Erythroblast (primary cell): Measurements from ENCODE around the gene GBP7.

Experiments used
- DNase-seq, 2 experiments: peaks; one replicate each; lab custom pipeline; 2025; lab: John Stamatoyannopoulos, UW
- GATA1 ChIP-seq: IDR thresholded peaks from 2 replicates; pipeline ENCODE4 v1.6.1; 2011; ENCODE audit warnings: low read depth, mild to moderate bottlenecking, control low read depth, low read length, moderate library complexity
- POLR2A ChIP-seq: IDR thresholded peaks from 2 replicates; pipeline ENCODE4 v1.6.1; 2011; ENCODE audit warnings: mild to moderate bottlenecking, low read length

The GBP7 gene

DNA sequence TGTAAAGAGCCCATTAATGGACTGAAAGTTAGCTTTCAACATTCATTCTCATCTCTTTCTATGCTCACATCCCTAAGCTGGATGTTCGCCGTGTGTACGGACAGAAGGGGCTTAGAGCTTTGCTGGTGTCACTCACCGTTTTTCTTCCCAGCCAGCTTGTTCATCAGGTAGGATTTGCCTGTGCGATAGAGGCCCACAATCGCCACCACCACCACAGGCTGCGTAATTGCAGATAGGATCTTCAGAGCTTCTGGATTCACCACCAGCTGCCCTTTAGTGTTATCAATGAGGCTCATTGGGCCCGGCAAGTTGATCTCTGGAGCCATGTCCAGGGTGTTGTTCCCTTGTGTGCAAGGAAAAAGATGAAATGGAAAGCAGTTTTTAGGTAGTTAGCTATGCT lies 54.2 kb downstream of the GBP7 start:
- peak in 1 of 2 experiments; percentile 11 for DNase-seq
- TF ChIP-seq POLR2A (no peak), GATA1 (no peak)

DNA sequence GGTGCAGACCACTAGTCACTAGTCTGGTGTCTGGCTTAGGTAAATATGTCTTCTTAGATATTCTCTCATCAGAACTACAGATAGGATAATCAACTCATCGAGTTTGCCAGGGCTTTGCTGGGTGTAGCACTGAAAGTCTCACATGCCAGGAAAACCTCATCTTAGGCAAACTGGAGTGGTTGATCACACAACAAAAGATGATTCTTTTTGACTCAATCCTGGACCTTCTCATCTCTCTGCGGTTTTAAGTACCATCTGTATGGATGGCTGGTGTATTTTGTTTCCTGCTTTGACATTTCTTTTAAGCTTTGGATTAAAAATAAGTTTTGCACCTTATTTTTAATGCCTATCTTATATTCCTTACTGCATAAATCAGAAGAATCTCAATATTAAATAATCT lies 61.1 kb downstream of the GBP7 start:
- no peak for DNase-seq
- TF ChIP-seq POLR2A, result no peak
- no peak for TF ChIP-seq GATA1

DNA sequence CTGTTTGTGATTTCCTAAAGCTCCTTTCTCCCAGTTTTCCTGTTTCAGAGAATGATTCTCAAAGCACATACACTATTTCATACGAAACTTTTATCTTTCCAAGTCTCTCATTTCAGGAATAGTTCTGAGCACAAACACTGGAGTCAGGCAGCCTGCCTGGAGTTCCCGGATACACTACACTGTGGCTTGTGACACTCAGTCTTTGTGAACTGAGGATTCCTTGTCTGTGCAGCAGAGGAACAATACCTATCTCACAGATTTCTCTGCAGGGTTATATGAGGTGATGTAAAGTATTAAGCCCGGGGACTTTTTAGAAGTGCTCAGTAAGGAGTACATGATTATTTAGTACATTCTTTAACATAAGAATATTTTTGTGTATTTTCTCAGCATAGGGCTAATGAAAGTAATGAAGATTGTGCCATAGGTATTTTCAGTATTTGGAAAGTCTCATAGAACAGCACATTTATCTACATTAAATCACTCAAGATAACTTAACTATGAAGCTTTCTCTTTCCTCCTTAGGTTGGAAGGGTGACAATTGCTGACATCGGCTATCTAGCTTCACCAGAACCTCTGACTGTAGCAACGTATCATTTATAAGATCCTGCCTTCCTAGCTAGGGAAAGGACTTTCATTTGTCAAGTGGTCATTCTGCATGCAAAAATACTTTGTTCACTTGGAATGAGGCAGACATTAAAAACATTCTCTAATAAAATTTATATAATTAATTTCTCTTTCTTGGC lies 62.8 kb downstream of the GBP7 start:
- TF ChIP-seq POLR2A (no peak), GATA1 (no peak)
- peak in 1 of 2 experiments; percentile 9 for DNase-seq

DNA sequence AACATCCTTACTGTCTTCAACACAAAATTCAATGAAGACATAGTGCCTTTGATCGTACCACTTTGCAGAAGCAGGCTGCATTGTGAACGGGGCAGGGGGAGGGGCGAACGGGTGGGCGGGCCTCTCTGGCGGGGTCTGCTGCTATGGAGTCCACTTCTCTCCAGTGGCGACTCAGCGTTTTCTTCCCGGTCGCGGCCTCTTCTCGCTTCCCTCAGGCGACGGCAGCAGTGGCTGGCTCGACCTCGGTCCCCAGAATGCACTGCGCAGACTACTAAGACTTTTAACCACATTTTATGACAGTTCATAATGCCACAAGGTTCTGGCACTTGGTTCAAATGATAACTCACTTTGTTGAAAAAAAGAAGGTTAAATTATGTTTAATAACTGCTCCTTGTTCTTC lies 71.1 kb downstream of the GBP7 start:
- DNase-seq, result no peak
- TF ChIP-seq GATA1 (no peak), POLR2A (no peak)

DNA sequence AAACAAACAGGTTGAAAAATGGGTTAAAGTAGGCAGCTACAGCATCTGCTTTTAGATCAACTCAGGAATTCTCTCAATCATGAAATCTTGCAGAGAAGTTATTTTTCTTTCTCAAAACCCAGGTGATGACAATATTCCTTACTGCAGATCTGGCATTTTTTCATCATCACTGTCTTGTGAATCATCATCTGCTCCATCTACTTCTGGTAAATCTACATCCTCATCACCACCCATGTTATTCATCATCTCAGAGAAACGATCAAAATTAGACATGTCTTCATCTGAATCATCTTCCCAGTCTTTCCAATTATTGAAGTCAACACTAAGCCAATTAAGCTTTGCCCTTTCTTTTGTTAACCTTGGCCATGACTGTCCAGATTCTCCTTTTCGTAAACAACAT lies 71.7 kb downstream of the GBP7 start:
- no peak for TF ChIP-seq POLR2A
- no peak for TF ChIP-seq GATA1
- DNase-seq, result no peak

DNA sequence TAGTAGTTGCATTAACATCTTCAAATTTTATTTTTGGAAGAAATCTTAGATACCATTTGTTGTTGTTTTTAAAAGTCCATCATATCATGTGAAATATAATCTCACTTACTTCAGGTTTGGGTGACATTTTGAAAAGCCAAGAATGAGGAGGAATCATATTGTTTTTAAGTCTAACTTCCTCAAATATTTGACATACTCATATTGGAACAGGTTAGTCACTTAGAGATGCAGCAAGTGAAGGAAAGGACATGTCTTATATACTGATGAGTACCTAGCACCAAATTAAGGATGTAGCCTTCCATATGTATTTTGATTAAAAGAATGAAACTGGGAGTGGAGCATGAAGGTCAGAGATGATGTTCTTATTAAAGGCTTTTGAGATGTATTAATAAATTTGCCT lies 73.8 kb downstream of the GBP7 start:
- no peak for DNase-seq
- TF ChIP-seq POLR2A (no peak), GATA1 (no peak)

DNA sequence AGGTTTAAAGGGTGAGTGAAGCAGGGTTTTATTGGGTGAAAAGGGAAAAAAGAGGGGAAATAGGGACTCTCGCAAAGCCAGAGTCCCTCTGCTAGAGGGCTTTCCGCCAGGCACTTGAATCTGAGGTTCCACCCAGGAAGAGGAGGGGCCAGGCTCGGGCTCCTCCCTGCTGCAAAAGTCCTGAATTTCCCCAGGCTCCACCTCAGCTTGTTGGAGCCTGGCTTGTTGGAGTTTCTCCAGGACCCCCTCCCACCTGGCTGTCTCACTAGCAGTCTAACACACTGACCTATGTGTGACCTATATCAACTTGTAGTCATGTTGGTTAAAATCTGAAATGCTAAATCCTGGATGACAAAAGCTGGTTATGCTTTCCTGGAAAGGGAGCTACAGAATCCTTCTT lies 75.4 kb downstream of the GBP7 start:
- no peak for TF ChIP-seq POLR2A
- no peak for DNase-seq

DNA sequence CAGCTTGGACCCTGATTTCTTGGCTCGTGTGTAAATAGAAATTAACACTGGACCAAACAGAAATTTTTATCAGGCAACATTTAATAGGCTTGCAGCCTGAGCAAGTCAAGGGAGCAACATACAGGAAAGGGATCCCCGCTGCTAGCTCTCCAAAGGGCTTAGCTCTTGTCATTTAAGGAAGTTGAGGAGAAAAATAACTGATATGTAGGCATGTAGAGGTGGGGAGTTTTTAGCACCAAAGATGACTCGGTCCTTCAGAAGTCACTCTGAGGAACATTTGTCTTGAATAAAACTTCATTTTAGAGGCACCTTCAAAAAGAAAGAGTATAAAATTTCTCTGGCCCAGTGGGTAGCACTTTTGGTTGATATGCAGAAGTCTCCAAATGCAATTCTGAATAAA lies 76.9 kb downstream of the GBP7 start:
- TF ChIP-seq POLR2A, result no peak
- DNase-seq, result no peak

DNA sequence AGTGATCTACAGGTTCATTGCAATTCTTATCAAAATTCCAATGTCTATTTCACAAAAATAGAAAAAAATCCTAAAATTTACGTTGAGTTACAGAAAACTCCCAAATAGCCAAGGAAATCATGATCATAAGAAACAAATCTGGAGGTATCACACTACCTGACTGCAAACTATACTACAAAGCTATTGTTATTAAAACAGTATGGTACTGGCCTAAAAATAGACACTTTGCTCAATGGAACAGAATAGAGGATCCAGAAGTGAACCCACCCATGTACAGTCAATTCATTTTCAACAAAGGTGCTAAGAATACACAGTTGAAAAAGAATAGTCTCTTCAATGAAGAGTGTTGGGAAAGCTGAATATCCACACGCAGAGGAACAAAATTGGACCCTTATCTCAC lies 80.1 kb downstream of the GBP7 start:
- DNase-seq, result no peak
- TF ChIP-seq POLR2A (no peak), GATA1 (no peak)

DNA sequence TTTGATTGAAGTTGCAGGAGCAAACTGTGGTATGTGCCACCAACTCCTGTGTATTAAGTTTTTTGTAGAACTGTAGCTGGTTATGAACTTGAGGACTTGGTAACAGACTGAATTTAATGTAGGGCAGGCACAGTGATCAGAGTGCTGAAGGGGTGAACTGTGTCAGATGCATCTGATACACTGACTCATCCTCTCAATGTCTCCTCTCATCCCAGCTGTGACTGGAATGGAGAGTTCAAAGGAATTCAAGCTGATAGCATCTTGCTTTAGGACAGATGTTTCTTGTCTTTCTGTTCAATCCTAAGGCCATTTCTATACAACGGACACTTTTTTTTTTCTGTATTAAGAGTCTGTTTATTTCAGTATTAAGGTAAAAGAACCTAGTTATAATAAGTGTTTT lies 85.8 kb downstream of the GBP7 start:
- TF ChIP-seq GATA1, result no peak
- no peak for TF ChIP-seq POLR2A
- DNase-seq, result no peak

DNA sequence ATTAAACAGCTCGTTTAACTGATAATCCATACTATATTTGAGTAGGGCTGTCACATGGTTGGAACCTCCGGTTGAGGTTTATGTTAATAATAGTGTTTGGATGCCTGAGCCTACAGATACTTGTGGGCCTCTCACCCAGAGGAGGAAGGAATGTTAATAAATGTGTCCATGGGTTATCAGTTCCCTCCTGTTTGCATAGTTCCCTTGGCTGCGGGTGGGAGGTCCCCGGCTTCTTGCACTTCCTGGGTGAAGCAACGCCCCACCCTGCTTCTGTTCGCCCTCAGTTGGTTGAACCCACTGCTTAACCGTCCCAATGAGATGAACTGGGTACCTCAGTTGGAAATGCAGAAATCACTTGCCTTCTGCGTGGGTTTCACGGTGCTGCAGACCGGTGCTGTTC lies 87.2 kb downstream of the GBP7 start:
- no peak for DNase-seq
- no peak for TF ChIP-seq POLR2A
- TF ChIP-seq GATA1, result no peak

DNA sequence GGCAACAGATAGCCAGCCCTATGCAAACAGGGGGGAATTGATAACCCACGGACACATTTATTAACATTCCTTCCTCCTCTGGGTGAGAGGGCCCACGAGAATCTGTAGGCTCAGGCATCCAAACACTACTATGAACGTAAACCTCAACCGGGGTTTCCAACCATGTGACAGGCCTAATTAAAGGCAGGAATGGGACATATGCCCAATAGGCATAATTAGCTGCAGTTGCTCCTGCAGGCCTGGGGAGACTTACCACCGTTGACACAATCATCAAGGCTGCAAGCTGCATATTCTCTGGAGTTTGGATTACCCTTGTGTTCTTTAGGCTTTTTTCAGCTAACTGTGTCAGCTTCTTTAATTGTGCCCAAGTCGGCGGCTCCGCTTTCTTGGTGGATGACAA lies 88.6 kb downstream of the GBP7 start:
- DNase-seq, result no peak
- TF ChIP-seq GATA1 (no peak), POLR2A (no peak)

DNA sequence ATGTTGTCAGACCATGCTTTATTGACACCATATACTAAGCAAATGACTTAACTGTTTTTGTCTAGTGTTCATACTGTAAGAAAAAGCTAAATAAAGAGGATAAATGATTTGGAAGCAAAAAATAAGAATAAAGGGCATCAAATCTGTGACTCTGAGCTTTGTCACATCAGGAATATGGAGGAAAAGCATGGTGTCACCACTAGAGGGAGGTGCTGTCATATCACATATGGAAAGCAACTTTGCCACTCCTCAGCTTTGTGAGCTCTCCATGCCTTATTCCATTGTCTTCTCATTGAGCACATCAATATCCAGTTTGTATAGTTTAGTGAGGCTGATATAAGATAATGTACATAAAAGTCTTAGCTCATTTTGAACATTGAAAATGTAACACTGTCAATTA lies 90.0 kb downstream of the GBP7 start:
- DNase-seq, result peak; percentile 53 to 64
- no peak for TF ChIP-seq GATA1
- TF ChIP-seq POLR2A, result no peak
